ENCODE results near the gene PHF14.
"Not testable (repeated sequence)": the region's sequence is repeated elsewhere in the genome, so short reads cannot be mapped to it uniquely, and the experiment has no call there.

PHF14 gene, protein sequence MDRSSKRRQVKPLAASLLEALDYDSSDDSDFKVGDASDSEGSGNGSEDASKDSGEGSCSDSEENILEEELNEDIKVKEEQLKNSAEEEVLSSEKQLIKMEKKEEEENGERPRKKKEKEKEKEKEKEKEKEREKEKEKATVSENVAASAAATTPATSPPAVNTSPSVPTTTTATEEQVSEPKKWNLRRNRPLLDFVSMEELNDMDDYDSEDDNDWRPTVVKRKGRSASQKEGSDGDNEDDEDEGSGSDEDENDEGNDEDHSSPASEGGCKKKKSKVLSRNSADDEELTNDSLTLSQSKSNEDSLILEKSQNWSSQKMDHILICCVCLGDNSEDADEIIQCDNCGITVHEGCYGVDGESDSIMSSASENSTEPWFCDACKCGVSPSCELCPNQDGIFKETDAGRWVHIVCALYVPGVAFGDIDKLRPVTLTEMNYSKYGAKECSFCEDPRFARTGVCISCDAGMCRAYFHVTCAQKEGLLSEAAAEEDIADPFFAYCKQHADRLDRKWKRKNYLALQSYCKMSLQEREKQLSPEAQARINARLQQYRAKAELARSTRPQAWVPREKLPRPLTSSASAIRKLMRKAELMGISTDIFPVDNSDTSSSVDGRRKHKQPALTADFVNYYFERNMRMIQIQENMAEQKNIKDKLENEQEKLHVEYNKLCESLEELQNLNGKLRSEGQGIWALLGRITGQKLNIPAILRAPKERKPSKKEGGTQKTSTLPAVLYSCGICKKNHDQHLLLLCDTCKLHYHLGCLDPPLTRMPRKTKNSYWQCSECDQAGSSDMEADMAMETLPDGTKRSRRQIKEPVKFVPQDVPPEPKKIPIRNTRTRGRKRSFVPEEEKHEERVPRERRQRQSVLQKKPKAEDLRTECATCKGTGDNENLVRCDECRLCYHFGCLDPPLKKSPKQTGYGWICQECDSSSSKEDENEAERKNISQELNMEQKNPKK

DNA sequence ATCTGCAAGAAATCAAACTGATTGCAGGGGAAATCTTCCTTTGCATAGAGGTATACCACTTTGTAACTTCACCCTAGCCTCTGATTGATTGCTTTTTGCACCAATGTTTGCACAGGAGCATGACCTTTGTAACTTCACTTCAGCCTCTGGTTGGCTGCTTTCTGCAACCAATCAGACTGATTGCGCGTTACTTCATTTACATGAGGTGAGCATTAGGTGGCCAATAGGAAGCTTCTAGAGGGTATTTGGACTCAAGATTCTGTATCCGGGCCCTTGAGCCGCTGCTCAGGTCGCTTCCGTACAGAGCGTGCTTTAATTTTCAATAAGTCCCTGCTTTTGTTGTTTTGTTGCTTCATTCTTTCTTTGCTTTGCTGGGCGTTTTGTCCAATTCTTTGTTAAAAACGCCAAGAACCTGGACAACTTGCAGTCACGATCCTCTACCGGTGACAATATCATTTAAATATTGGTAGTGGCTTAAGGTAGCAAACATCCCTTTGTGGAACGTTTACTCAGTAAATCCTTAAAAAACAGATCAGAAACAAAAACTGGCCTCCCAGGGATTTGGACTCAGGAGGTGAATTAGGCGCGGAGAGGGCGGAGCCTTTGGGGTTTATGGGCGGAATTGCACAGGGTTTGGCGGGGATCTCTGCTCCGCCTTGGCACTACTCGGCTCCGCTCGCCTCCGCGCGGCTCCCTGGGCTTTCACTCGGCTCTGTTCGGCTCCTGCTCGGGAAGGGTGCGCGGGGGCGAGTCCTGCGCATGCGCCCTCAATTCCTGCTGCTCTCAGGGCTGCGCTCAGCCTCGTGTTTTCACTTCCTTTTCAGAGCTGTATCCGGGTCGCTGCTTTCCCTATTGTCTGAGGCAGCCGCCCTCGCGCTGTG, at the start of gene PHF14:
Gene PHF14 (plus strand): TSS at position 812 of the 881 bp plus-strand sequence. CDS start 452 bp downstream, outside the sequence.
- peak; percentile 84 for DNase-seq (ENCODE audit: low spot score)

DNA sequence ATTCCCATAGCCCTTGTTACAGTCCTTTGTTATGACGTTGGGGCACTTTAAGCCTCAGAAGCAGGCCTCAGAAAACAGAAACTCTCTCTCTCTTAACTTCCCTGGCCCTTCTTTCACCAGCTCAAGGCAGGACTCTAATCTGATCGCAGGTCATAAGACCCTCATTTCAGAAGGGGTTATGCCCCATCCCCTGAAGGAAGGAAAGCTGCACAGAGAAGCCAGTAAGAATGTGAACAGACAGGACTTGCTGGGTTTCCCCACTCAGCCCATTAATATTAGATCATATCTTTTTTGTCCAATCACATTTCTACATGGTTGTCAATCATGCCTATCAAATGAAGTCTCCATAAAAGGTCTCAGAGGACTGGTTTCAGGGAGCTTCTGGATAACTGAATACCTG, 49.3 kb upstream of the PHF14 start:
- no peak for DNase-seq (ENCODE audit: low spot score)

DNA sequence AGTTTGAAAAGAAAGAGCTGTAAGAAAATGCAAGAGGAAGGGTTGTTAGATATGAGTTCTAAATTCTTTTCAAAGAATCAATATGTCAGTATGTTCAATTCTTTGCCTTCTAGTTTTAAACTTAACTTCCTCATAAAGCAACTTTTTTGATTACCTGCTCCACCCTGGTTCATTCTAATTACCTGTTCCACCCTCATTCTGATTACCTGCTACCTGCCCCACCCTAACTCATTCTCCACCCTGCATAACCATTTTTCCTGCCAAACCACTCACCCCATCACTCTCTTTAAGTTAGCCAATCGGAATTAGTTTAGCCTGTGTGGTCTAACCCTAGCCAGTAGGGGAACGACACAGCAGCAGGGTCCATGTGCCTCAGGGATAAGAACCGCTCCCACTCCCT, 45.5 kb upstream of the PHF14 start:
- DNase-seq (ENCODE audit: low spot score), result not testable (repeated sequence)

DNA sequence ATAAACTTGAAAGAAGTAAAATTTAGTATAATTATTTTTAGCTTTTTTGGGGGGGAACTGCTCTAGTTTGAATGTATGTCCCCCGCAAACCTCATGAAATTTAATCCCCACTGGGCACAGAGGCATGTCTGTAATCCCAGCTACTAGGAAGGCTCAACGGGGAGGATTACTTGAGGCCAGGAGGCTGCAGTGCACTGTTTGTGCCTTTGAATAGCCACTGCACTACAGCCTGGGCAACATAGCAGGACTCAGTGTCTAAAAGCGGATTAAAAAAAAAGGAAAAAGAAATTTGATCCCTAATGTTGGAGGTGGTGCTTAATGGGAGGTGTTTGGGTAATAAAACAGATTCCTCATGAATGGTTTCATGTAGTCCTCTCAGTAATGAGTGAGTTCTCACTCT, 43.1 kb upstream of the PHF14 start:
- DNase-seq (ENCODE audit: low spot score), result no peak

DNA sequence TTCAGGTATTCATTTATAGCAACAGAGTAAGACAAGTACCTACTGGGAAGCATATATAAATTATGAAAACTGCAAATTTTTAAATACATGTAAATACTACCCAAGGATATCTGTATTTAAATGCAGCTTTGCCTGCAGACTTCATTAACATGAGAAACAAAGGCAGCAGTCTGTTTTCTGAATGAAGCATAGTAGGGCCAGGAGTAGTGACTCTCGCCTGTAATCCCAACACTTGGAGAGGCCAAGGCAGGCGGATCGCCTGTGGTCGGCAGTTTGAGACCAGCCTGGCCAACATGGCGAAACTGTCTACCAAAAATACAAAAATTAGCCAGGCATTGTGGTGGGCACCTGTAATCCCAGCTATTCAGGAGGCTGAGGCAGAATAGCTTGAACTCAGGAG, 42.5 kb upstream of the PHF14 start:
- no peak for DNase-seq (ENCODE audit: low spot score)

DNA sequence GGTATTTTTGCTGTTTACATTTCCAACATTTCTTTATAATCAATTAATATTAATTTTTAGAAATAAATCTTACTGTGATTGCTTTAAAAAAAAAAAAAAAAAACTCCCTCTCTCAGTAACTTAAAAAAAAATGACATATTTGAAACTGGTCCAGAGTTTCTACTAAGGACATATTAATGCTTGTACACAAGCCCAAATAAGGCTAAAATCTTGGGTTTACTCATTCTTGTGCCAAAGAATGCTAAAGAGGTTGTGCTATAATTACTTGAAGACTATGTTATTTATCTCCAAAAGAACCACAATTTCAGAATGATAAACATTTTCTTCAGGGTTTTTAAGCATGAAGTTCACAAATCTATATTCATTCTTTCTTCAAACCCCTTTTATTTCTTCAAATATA, 39.4 kb upstream of the PHF14 start:
- DNase-seq (ENCODE audit: low spot score), result no peak

DNA sequence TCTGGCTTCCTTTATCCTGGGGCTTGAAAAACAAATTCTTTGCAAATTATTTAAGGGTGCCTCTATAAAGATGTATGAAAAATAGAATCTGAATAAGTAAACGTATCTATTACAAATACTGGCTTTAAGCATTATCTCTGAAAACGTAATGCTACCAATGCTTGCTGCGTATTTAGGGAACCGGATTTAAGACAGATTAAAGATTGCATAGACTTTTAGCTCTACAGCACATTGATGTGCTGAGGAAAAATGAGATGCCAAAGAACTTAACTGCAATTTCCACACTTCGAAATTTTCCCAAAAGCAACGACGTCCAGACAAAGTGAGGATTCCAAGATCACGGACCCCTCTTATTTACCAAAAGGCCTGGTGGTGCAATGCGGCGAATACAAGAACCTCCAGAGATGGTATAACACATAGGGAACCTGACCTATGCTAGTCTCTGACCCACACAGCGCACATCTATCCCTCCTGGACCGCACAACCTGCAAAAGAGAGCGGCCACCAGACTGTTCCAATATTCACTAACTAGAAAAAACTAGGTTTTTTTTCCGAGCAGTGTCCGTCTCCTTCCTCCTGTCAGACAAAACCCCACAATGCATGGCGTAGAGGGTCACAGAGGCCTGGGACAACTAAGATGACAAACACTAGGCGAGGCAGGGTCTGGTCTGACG, 34.3 kb upstream of the PHF14 start:
- DNase-seq (ENCODE audit: low spot score), result peak; percentile 15

DNA sequence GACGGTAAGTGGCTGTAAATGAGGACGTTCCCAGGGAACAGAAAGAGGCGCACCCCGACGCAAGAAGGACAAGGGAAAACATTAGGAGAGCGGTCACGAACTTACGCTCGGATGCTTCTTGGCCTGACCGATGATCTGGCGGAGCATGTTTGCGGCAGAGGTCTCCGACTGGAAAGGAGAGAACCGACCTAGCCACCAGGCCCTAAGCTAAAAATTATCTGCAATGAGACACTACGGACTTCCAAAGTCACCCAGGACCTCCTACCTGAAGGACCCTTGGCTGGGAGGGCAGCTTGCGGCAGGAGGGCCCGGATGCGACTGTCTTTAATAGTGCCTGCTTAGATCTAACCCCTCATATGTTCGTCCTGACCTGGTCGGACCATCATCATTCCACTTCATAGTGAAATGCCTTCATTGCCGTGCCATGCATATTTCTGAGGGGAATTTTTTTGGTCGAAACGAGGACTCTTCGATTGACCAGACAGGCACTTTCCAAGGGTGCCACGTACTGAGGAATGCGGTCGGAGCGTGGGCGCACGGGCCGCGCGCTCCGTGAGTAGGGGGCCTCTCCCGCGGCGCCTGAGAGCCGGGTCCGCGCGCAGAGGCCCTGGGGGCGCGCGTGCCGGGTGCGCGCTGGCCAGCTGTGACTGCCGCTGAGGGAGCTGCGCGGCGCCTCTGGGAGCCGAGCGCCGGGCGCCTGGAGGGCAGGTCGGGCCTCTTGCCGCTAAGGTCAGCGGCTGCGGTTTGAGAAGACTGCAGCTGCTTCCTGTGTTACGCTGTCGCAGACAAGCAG, 33.6 kb upstream of the PHF14 start:
- peak; percentile 84 for DNase-seq (ENCODE audit: low spot score)

DNA sequence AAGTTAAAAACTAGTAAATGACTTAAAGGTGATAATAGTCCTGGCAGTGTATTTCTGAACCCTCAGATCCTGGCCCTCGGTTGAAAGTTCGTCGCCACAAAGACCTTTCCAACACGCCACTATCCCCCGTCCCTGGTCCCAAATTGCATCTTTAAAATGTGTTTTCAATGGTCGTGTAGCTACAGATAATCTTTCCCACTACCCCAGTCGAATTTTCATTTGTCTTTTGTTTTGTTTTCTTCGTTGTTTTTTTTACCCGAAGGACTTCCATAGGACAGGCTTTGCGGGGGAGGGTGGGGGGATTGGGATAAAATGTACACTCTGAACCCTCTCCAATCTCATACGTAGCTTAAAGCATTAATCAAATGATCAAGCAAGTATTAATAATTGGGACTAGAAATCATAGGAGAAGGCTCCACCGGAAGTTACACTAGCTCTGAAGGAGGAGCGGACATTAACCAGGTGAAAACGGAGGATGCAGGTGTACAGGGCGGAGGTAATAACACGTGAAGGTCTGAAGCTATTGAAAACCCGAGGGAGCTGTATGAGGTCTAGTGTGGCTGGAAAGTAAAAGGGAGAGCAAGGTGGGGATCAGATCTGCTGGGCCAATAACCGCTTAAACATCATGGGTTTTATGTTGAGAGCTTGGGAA, 32.8 kb upstream of the PHF14 start:
- no peak for DNase-seq (ENCODE audit: low spot score)

DNA sequence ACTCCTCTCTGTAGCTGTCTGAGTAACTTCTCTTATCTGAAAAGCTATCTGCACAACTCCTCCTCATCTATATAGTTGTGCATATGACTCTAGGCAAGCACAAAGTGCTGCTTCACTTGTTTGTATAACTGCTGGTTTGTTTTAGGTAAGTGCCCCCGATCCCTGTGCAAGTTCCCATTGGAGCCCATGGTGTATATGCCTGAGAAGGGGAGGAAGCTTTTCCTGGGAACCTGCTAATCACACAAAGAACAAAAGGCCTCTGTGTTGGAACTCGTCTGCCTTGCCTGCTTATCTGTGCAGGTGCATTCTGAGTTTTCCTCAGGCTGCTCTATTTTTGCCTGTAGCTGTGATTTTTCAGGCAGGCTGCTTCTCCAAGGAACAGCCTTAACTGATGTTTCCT, 23.2 kb upstream of the PHF14 start:
- DNase-seq (ENCODE audit: low spot score), result no peak

DNA sequence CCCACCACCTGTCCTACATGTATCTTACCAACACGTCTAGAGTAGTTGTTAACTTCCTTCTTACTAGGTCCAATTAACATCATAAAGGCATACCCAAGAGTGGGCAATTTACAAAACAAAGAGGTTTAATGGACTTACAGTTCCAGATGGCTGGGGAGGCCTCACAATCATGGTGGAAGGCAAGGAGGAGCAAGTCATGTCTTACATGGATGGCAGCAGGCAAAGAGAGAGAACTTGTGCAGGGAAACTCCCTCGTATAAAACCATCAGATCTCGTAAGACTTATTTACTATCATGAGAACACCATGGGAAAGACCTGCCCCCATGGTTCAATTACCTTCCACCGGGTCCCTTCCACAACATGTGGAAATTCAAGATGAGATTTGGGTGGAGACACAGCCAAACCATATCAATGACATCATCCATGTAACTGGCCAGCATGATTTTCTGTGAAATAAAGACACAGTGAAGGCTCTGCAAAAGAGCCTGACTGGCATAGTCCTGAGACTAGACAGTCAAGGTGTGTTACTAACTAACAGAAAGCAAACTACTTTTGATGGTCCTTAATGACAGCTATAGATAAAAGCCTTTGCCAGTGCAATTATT, 22.6 kb upstream of the PHF14 start:
- DNase-seq (ENCODE audit: low spot score), result not testable (repeated sequence)

DNA sequence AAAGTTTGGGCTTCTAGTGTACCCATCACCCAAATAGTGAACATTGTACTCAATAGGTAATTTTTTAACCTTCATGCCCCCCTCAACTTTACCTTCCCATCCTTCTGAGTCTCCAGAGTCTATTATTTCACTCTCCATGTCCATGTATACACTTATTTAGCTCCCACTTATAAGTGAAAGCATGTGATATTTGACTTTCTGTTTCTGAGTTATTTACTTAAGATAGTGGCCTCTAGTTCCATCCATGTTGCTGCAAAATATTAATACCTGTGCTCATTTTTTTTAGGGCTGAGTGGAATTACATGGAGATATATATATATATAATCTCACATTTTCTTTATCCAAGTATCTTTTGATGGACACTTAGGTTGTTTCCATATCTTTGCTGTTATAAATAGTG, 21.1 kb upstream of the PHF14 start:
- DNase-seq (ENCODE audit: low spot score), result no peak

DNA sequence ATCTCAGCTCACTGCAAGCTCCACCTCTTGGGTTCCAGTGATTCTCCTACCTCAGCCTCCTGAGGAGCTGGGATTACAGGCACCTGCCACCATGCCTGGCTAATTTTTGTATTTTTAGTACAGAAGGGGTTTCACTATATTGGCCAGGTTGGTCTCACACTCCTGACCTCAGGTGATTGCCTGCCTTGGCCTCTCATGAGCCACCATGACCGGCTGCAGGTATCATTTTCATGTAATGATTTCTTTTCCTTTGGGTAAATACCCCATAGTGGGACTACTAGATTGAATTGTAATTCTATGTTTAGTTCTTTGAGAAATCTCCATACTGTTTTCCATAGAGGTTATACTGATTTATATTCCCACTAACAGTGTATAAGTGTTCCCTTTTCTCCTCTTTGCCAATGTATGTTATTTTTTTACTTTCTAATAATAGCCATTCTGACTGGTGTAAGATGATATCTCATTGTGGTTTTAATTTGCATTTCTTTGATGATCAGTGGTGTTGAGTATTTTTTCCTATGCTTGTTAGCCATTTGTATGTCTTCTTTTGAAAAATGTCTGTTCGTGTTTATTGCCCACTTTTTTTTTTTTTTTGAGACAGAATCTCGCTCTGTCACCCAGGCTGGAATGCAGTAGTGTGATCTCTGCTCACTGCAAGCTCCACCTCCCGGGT, 20.5 kb upstream of the PHF14 start:
- not testable (repeated sequence) for DNase-seq (ENCODE audit: low spot score)

DNA sequence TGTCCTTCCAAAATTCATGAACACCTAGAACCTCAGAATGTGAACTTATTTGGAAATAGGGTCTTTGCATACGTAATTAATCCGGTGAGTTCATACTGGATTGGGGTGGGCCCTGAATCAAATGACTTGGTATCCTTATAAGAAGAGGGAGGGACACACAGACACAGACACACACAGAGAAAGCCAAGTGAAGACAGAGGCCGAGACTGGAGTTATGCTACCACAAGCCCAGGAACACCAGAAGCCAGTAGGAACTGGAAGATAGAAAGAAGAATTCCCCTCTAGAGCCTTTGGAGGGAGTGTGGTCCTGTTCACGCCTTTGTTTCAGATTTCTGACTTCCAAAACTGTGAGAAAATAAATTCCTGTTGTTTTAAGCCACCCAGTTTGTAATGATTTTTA, 17.1 kb upstream of the PHF14 start:
- DNase-seq (ENCODE audit: low spot score), result no peak

DNA sequence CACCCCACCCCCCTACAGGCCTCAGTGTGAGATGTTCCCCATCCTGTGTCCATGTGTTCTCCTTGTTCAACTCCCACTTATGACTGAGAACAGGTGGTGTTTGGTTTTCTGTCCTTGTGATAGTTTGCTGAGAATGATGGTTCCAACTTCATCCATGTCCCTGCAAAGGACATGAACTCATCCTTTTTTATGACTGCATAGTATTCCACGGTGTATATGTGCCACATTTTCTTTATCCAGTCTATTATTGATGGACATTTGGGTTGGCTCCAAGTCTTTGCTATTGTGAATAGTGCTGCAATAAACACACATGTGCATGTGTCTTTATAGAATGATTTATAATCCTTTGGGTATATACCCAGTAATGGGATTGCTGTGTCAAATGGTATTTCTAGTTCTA, 13.4 kb upstream of the PHF14 start:
- not testable (repeated sequence) for DNase-seq (ENCODE audit: low spot score)

DNA sequence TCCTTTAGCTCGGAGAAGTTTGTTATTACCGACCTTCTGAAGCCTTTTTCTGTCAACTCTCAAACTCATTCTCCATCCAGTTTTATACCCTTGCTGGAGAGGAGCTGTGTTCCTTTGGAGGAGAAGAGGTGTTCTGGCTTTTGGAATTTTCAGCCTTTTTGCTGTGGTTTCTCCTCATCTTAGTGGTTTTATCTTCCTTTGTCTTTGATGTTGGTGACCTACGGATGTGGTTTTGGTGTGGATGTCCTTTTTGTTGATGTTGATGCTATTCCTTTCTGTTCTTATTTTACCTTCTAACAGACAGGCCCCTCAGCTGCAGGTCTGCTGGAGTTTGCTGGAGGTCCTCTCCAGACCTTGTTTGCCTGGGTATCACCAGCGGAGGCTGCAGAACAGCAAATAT, 8.7 kb upstream of the PHF14 start:
- DNase-seq (ENCODE audit: low spot score), result not testable (repeated sequence)

DNA sequence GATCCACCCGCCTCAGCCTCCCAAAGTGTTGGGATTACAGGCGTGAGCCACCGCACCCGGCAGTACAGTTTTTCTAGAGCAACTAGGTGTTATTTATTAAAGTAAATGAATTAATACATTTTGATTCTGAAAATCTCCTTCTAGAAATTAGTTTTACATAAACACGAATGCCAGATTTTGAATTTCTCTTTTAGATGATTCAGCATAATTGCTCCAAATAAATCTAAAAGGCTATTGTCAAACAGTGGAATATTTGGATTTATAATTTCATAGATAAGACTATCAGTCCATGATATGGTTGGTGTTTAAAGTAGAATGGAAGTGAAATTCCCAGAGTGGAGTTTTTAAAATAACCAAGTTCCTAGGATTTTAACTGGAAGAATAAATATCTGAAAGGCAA, 1.5 kb upstream of the PHF14 start:
- DNase-seq (ENCODE audit: low spot score), result no peak

DNA sequence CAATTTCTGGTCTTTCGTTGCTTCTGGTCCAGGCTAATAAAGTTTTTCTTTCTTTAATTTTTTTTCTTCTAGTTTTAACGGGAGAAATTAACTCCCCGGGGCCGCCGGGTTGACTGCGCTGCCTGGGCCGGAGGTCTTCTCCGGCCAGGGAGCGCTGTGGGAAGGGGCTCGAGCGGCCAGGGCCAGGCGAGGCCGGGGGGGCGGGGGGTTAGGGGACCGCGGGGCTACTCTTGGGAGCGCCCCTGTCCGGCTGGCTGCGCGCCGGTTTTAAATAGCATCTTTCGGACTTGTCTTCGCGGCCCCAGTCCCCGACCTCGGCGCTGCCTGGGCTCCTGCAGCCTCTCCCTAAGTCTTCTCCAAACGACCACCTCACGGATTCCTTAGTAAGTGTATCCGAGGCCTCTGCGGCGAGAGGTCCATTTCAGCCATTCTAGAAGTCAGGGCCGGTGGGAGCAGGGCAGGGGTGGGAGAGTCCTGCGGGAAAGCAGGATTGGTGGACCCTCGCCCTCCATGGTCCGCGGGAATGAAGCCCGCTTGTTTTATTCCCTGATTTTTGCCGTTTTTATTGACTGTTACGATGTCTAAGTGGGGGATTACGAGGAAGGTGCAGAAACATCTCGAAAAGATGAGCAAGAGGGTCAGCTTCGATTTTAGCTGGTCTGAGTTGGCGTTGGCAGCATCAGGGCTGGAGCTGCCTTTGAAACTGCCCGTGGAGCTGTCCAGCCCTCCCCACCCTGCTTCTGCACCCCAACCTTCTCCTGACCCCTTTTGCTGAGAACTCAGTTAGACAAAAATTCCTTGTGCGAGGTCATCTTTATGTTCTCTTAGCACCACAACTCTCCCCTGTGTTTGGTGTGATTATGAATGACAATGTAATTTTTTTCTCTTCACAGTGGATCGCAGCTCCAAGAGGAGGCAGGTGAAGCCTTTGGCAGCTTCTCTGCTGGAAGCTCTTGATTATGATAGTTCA, 555 bp downstream of the PHF14 start:
- DNase-seq (ENCODE audit: low spot score), result peak; percentile 9
